Astrocyte (in vitro differentiated cells and primary cell): ENCODE data around the gene CAPS. TPM values are rescaled to one million over a fixed set of nuclear protein-coding genes. Genes with fewer than 3 reads are reported as not detected.

Experiments used
- DNase-seq: peaks from one replicate; pipeline ENCODE4 v3.0.0-alpha.2; 2010; ENCODE audit warnings: low read depth
- FAIRE-seq: peaks from 2 replicates; lab custom pipeline; 2011; peaks lifted over from hg19 to GRCh38; lab: Jason Lieb, UNC
- H2AFZ ChIP-seq: 2 replicates; pipeline ENCODE4 v1.6.0; 2012; ENCODE audit warnings: low read depth, low read length, inconsistent platforms
- H3K27ac ChIP-seq: 2 replicates; pipeline ENCODE4 v1.5.1; 2011; ENCODE audit warnings: low read depth, low read length, inconsistent platforms
- H3K27me3 ChIP-seq: 2 replicates; pipeline ENCODE4 v1.6.0; 2011; ENCODE audit warnings: low read length, inconsistent platforms; ENCODE audit not compliant: insufficient read depth
- H3K36me3 ChIP-seq: 2 replicates; pipeline ENCODE4 v1.5.1; 2011; ENCODE audit warnings: low read length, inconsistent platforms; ENCODE audit not compliant: insufficient read depth
- H3K4me1 ChIP-seq: 2 replicates; pipeline ENCODE4 v1.5.1; 2011; ENCODE audit warnings: low read length, inconsistent platforms; ENCODE audit not compliant: insufficient read depth
- H3K4me2 ChIP-seq: 2 replicates; pipeline ENCODE4 v1.6.0; 2012; ENCODE audit warnings: low read length, inconsistent platforms
- H3K4me3 ChIP-seq: 2 replicates; pipeline ENCODE4 v1.5.1; 2011; ENCODE audit warnings: low read depth, mild to moderate bottlenecking, low read length, inconsistent platforms; ENCODE audit not compliant: insufficient read depth
- H3K79me2 ChIP-seq: 2 replicates; pipeline ENCODE4 v1.6.0; 2012; ENCODE audit warnings: mild to moderate bottlenecking, low read length, inconsistent platforms; ENCODE audit not compliant: insufficient read depth
- H3K9ac ChIP-seq: 2 replicates; pipeline ENCODE4 v1.6.0; 2012; ENCODE audit warnings: mild to moderate bottlenecking, low read length, inconsistent platforms
- H3K9me3 ChIP-seq: 2 replicates; pipeline ENCODE4 v1.5.1; 2012; ENCODE audit warnings: low read depth, mild to moderate bottlenecking, low read length, inconsistent platforms; ENCODE audit not compliant: insufficient read depth
- H4K20me1 ChIP-seq: 2 replicates; pipeline ENCODE4 v1.6.0; 2012; ENCODE audit warnings: low read length, inconsistent platforms; ENCODE audit not compliant: insufficient read depth
- H3K27ac Mint-ChIP-seq: one replicate; pipeline ENCODE4 v1.8.0; 2021; ENCODE audit warnings: mild to moderate bottlenecking, mixed read lengths; ENCODE audit not compliant: unreplicated experiment
- H3K27me3 Mint-ChIP-seq: one replicate; pipeline ENCODE4 v1.8.0; 2021; ENCODE audit warnings: low read depth, mixed read lengths; ENCODE audit not compliant: unreplicated experiment
- H3K36me3 Mint-ChIP-seq: one replicate; pipeline ENCODE4 v1.8.0; 2021; ENCODE audit warnings: low read depth, mixed read lengths; ENCODE audit not compliant: unreplicated experiment
- H3K4me1 Mint-ChIP-seq: one replicate; pipeline ENCODE4 v1.8.0; 2021; ENCODE audit warnings: low read depth, mixed read lengths; ENCODE audit not compliant: unreplicated experiment
- H3K4me3 Mint-ChIP-seq: one replicate; pipeline ENCODE4 v1.8.0; 2021; ENCODE audit warnings: mild to moderate bottlenecking, moderate library complexity, mixed read lengths; ENCODE audit not compliant: unreplicated experiment
- H3K9me3 Mint-ChIP-seq: one replicate; pipeline ENCODE4 v1.8.0; 2021; ENCODE audit warnings: mild to moderate bottlenecking, mixed read lengths; ENCODE audit not compliant: unreplicated experiment
- CTCF ChIP-seq: IDR thresholded peaks from 2 replicates; pipeline ENCODE4 v1.5.1; 2011; ENCODE audit warnings: low read depth, mild to moderate bottlenecking, inconsistent platforms, low read length, moderate library complexity; ENCODE audit not compliant: insufficient read depth
- EZH2 ChIP-seq: IDR thresholded peaks from 2 replicates; pipeline ENCODE4 v1.6.1; 2012; ENCODE audit warnings: mild to moderate bottlenecking, low read length, inconsistent platforms; ENCODE audit not compliant: insufficient read depth
- total RNA-seq: library from RNA; stranded (reverse); gene quantifications from 2 replicates; pipeline ENCODE4 v1.2.1, GENCODE V29; 2021

The CAPS gene
- total RNA-seq, 1 donor from 2014 or later: 6.2 TPM

- Mint-ChIP-seq H3K27ac (no peak overlapping the region), H3K27me3 (no peaks in the 10 kb centered on the region), H3K4me1 (no peaks in the 10 kb centered on the region), H3K9me3 (no peaks in the 10 kb centered on the region), H3K4me3 (no peak overlapping the region), H3K36me3 (peaks cover 8% of the 10 kb centered on the region)
- Histone ChIP-seq H3K36me3 (peaks cover 11% of the 10 kb centered on the region), H4K20me1 (no peaks in the 10 kb centered on the region), H3K27ac (no peak overlapping the region), H3K27me3 (no peaks in the 10 kb centered on the region), H3K79me2 (no peaks in the 10 kb centered on the region), H3K9me3 (no peaks in the 10 kb centered on the region), H3K4me2 (no peak overlapping the region), H3K4me1 (peaks cover 5% of the 10 kb centered on the region), H3K4me3 (no peak overlapping the region), H2AFZ (no peak overlapping the region), H3K9ac (no peak overlapping the region)
- no peak for DNase-seq
- TF ChIP-seq EZH2 (no peak), CTCF (no peak)
- FAIRE-seq: no peak
Measured at GRCh38 chr19:5917431-5918107, 3.5 kb downstream of the CAPS start.

DNA sequence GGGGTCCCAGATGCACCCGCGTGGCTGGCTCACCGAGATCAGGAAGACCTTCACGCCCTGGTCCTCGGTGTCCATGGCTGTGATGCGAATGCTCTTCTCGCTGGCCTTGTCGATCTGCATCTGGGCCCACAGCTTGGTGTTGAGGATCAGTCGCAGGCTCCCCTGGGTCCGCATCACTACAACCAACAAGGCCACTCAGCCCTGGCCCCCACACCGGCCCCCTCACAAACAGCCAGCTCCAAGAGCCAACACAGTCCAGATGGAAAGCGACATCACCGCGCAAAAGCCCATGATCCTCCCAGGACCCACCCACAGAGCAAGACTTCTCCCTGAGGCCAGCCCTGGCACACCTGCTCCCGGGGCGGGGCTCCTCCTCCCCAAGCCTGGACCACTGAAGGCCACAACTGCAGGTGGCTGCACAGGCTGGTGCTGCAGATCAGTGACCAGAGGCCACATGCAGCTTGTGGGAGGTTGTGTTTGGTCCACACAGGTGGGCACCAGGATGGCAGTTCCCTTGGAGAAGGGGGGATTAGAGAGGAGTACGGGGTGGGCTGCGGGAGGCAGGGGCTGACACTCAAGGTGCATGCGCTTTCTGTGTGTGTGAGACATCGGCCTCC, 4.5 kb downstream of the CAPS start:
- peaks cover 8% of the 10 kb centered on the region for H3K36me3 Mint-ChIP-seq
- FAIRE-seq: no peak

More for the DNA sequence above, 4.5 kb downstream of the CAPS start:
- Mint-ChIP-seq H3K27me3 (no peaks in the 10 kb centered on the region), H3K27ac (no peak overlapping the region), H3K4me1 (no peaks in the 10 kb centered on the region), H3K4me3 (no peak overlapping the region), H3K9me3 (no peaks in the 10 kb centered on the region)
- no peaks in the 10 kb centered on the region for H4K20me1 ChIP-seq
- no peaks in the 10 kb centered on the region for H3K9me3 ChIP-seq
- H3K27ac ChIP-seq: no peak overlapping the region
- peaks cover 5% of the 10 kb centered on the region for H3K4me1 ChIP-seq
- no peaks in the 10 kb centered on the region for H3K27me3 ChIP-seq
- no peak overlapping the region for H3K9ac ChIP-seq
- no peak overlapping the region for H3K4me2 ChIP-seq
- no peak overlapping the region for H2AFZ ChIP-seq
- no peak for DNase-seq
- no peaks in the 10 kb centered on the region for H3K79me2 ChIP-seq
- no peak overlapping the region for H3K4me3 ChIP-seq
- H3K36me3 ChIP-seq: peaks cover 11% of the 10 kb centered on the region
- no peak for TF ChIP-seq CTCF
- no peak for TF ChIP-seq EZH2
